Measurements from ENCODE around the gene PUS3.
A peak's percentile ranks its signal among the peaks of the same experiment; 100 is the strongest.

The PUS3 gene

GRCh38 chr11:125887373-125888324, 15.4 kb downstream of the PUS3 start, which contains the start of gene HYLS1:
Gene HYLS1, plus strand, starts transcription at chr11:125887668. Its CDS starts 11,701 bp downstream, at chr11:125899369.
- peak; percentile 32 for TF ChIP-seq CTCF (IDR thresholded peaks at IDR 0.05; ENCODE audit: control insufficient read depth, extremely low read depth, insufficient read depth)
- DNase-seq (ENCODE audit: low read depth), result no peak
- H3K4me3 ChIP-seq (ENCODE audit: low read depth, low read length), result peak within 1 kb of the TSS; percentile 56

GRCh38 chr11:125886997-125887372, 16.0 kb downstream of the PUS3 start:
- H3K4me3 ChIP-seq (ENCODE audit: low read depth, low read length), result no peak overlapping the region
- no peak for DNase-seq (ENCODE audit: low read depth)
- no peak for TF ChIP-seq CTCF (IDR thresholded peaks at IDR 0.05; ENCODE audit: control insufficient read depth, extremely low read depth, insufficient read depth)

- H3K4me3 ChIP-seq (ENCODE audit: low read depth, low read length), result no peak overlapping the region
- DNase-seq (ENCODE audit: low read depth), result no peak
- TF ChIP-seq CTCF (IDR thresholded peaks at IDR 0.05; ENCODE audit: control insufficient read depth, extremely low read depth, insufficient read depth), result no peak
These were observed 19.6 kb downstream of the PUS3 start for GRCh38 chr11:125883375-125883774.

- no peak for DNase-seq (ENCODE audit: low read depth)
- H3K4me3 ChIP-seq (ENCODE audit: low read depth, low read length), result no peak overlapping the region
- no peak for TF ChIP-seq CTCF (IDR thresholded peaks at IDR 0.05; ENCODE audit: control insufficient read depth, extremely low read depth, insufficient read depth)
These were observed 21.7 kb downstream of the PUS3 start for GRCh38 chr11:125881291-125881690.

- peak; percentile 97 for TF ChIP-seq CTCF (IDR thresholded peaks at IDR 0.05; ENCODE audit: control insufficient read depth, extremely low read depth, insufficient read depth)
- peak overlapping the region; percentile 56 for H3K4me3 ChIP-seq (ENCODE audit: low read depth, low read length)
- peak; percentile 38 for DNase-seq (ENCODE audit: low read depth)
These were observed 28.4 kb downstream of the PUS3 start for GRCh38 chr11:125874556-125875124.

GRCh38 chr11:125873881-125874555, 29.0 kb downstream of the PUS3 start:
- no peak for TF ChIP-seq CTCF (IDR thresholded peaks at IDR 0.05; ENCODE audit: control insufficient read depth, extremely low read depth, insufficient read depth)
- DNase-seq (ENCODE audit: low read depth), result no peak
- H3K4me3 ChIP-seq (ENCODE audit: low read depth, low read length), result peak overlapping the region; percentile 56

All from LNCaP clone FGC (cell line).